Umbilical cord (tissue), 2 donors: ENCODE data around the gene TRIM26. TPM values are rescaled to one million over a fixed set of nuclear protein-coding genes. Genes with fewer than 3 reads are reported as not detected.
"Not testable (repeated sequence)": the region's sequence is repeated elsewhere in the genome, so short reads cannot be mapped to it uniquely, and the experiment has no call there.

Experiments
- DNase-seq: peaks from one replicate; pipeline ENCODE4 v3.0.0-alpha.2; 2015; ENCODE audit warnings: low spot score
- total RNA-seq: library from RNA; depleted of rRNA; stranded (reverse); fragments of >200 nt; gene quantifications from one replicate; pipeline ENCODE4 v1.2.3, GENCODE V29; 2014; ENCODE audit warnings: low replicate concordance; ENCODE audit not compliant: insufficient read depth

Gene TRIM26
- total RNA-seq, 1 donor from 2014 or later = 15.6 TPM

- DNase-seq = peak; percentile 14
These were observed 58.3 kb downstream of the TRIM26 start for GRCh38 chr6:30154709-30155519.

- DNase-seq = no peak
These were observed 59.1 kb downstream of the TRIM26 start for GRCh38 chr6:30154061-30154460.

GRCh38 chr6:30152910-30153610 lies 60.1 kb downstream of the TRIM26 start:
- DNase-seq = no peak

- DNase-seq = no peak
These were observed 61.1 kb downstream of the TRIM26 start for GRCh38 chr6:30152016-30152673.

GRCh38 chr6:30151580-30151979 lies 61.6 kb downstream of the TRIM26 start:
- DNase-seq = no peak

- DNase-seq = no peak
These were observed 62.4 kb downstream of the TRIM26 start for GRCh38 chr6:30150671-30151395.

GRCh38 chr6:30149858-30150550 lies 63.2 kb downstream of the TRIM26 start:
- DNase-seq = no peak

- DNase-seq = no peak
These were observed 64.0 kb downstream of the TRIM26 start for GRCh38 chr6:30149234-30149633.

GRCh38 chr6:30147096-30147495 lies 66.1 kb downstream of the TRIM26 start:
- no peak for DNase-seq

- no peak for DNase-seq
These were observed 67.4 kb downstream of the TRIM26 start for GRCh38 chr6:30145818-30146217.

- no peak for DNase-seq
These were observed 68.4 kb downstream of the TRIM26 start for GRCh38 chr6:30144811-30145210.

- DNase-seq = no peak
These were observed 69.4 kb downstream of the TRIM26 start for GRCh38 chr6:30143780-30144179.

- no peak for DNase-seq
These were observed 70.5 kb downstream of the TRIM26 start for GRCh38 chr6:30142665-30143064.

- not testable (repeated sequence) for DNase-seq
These were observed 73.0 kb downstream of the TRIM26 start for GRCh38 chr6:30140240-30140639.

- DNase-seq = no peak
These were observed 76.5 kb downstream of the TRIM26 start for GRCh38 chr6:30136570-30137286.

- no peak for DNase-seq
These were observed 77.4 kb downstream of the TRIM26 start, which contains the start of gene TRIM40 for GRCh38 chr6:30135757-30136156. Gene TRIM40 (plus strand): TSS chr6:30136140. CDS start chr6:30137037, 897 bp downstream.

GRCh38 chr6:30135147-30135546 lies 78.1 kb downstream of the TRIM26 start:
- DNase-seq = no peak
